GM23338 (cell line): ENCODE results near the gene PDE7B.

Source experiments
- POLR2AphosphoS5 ChIP-seq: IDR thresholded peaks from 2 replicates; pipeline ENCODE4 v1.6.1; 2016; ENCODE audit warnings: antibody characterized with exemption, low read depth
- TF ChIP-seq, protein P1 (sequence below), 2 experiments: fragments of 200-600 bp in 1 of 2; sonication (generic) in 1 of 2; conservative IDR thresholded peaks; 2 replicates each; pipeline versions ENCODE4 v1.5.1 to v1.6.1; 2016 to 2017; ENCODE audit warnings: antibody characterized with exemption in 2 of 2, low read depth in 2 of 2, mild to moderate bottlenecking in 2 of 2, moderate library complexity in 1 of 2

DNA sequence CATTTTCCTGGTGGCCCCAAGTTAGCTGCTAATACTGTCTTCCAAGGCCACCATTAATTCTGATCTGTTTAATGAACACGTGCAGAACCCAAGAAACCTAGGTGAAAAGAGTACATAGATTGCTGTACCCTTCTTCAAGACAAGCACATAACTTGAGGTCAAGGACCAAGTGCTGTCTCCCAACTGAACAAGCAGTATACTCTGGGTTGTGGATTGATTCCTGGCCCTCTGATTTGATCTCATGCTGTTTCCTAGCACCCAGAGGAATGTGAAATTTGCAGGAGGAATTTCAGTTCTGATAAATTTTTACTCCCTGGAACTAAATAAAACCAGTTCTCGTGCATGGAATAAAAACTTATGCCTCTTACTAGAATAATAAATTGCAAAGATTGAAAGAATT lies 323.0 kb downstream of the PDE7B start:
- TF ChIP-seq POLR2AphosphoS5, result no peak
- TF ChIP-seq, protein P1, sequence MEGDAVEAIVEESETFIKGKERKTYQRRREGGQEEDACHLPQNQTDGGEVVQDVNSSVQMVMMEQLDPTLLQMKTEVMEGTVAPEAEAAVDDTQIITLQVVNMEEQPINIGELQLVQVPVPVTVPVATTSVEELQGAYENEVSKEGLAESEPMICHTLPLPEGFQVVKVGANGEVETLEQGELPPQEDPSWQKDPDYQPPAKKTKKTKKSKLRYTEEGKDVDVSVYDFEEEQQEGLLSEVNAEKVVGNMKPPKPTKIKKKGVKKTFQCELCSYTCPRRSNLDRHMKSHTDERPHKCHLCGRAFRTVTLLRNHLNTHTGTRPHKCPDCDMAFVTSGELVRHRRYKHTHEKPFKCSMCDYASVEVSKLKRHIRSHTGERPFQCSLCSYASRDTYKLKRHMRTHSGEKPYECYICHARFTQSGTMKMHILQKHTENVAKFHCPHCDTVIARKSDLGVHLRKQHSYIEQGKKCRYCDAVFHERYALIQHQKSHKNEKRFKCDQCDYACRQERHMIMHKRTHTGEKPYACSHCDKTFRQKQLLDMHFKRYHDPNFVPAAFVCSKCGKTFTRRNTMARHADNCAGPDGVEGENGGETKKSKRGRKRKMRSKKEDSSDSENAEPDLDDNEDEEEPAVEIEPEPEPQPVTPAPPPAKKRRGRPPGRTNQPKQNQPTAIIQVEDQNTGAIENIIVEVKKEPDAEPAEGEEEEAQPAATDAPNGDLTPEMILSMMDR (conservative IDR thresholded peaks at IDR 0.05; ENCODE audit: low read depth in 2 of 2), result no peak
